ENCODE results near the gene C4orf50.

C4orf50 gene

DNA sequence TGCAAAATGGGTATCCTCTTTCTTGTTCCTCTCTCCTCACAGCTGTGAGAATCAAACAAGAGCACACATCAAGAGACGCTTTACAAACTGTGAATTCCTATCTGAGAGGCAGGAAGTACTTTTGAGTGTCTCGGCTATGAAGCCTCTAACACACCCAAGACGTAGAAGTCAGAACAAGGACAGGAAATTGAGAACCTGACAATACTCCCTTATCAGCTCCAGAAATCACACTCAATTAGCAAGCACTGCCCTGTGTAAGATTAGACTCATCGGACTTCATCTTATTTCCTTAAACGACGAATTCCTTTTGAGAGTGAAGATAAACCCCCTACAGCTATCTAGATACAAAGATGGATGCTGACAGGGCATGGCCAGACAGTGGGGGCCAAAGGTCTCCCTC, 74.7 kb downstream of the C4orf50 start:
- peaks cover 0 to 47% of the 10 kb centered on the region in 2 donors for H3K27me3 Mint-ChIP-seq
- ATAC-seq (replicated peaks) = no peak
- H3K27ac Mint-ChIP-seq = peak overlapping the region in 1 of 2 donors; percentile 90
- H3K4me1 Mint-ChIP-seq (ENCODE audit: low read depth in 2 of 2) = peaks cover 7 to 13% of the 10 kb centered on the region in 2 donors
- peak overlapping the region in 1 of 2 donors; percentile 38 for H3K4me3 Mint-ChIP-seq
- H3K9me3 Mint-ChIP-seq = peaks cover 0 to 8% of the 10 kb centered on the region in 2 donors
- DNase-seq = no peak
- no peaks in the 10 kb centered on the region for H3K36me3 Mint-ChIP-seq (ENCODE audit: insufficient read depth)

DNA sequence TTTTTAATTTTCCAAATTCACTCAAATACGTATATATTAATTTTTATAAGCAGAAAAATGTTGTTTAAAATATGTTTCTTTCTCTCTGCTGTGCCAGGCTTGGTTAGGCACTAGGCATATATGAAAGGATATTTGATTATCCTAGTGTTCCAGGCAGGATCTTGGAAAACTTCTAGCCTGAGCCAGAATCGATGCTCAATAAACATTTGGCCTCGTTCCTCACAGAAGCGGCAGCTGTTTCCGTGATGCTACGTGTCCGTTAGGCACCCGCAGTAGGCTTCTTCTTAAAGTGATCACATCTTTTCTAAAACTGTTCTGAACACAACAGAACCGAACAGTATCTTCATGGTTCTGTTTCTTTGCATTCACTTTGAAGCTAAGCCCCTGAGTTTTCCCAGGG, 75.3 kb downstream of the C4orf50 start:
- Mint-ChIP-seq H3K27me3 (peaks cover 0 to 43% of the 10 kb centered on the region in 2 donors), H3K9me3 (peaks cover 0 to 8% of the 10 kb centered on the region in 2 donors), H3K4me1 (ENCODE audit: low read depth in 2 of 2) (peaks cover 7 to 13% of the 10 kb centered on the region in 2 donors), H3K27ac (no peak overlapping the region), H3K4me3 (no peak overlapping the region), H3K36me3 (ENCODE audit: insufficient read depth) (no peaks in the 10 kb centered on the region)
- ATAC-seq (replicated peaks) (no peak), DNase-seq (no peak)

DNA sequence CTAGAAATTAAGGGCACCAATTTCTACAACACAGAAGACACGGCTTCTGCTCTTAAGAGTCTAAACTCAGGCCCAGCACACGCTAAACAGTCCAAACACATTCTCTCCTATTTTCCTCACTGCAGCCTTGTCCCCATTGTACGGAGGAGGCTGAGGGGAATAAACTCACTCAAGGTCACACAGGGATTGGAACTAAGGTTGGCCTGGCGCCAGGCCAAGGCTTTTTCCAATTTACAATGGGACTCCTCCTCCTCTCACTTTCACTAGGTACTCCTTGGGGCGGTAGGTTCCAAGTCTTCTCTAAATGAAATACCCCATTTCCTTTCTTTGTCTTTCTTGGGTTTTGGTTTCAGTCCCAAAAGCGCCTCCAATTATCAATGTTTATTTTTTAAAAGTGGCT, 76.6 kb downstream of the C4orf50 start:
- no peaks in the 10 kb centered on the region for H3K36me3 Mint-ChIP-seq (ENCODE audit: insufficient read depth)
- peaks cover 0 to 36% of the 10 kb centered on the region in 2 donors for H3K27me3 Mint-ChIP-seq
- DNase-seq (no peak), ATAC-seq (replicated peaks) (no peak)
- peaks cover 7 to 13% of the 10 kb centered on the region in 2 donors for H3K4me1 Mint-ChIP-seq (ENCODE audit: low read depth in 2 of 2)
- H3K9me3 Mint-ChIP-seq = peaks cover 0 to 8% of the 10 kb centered on the region in 2 donors
- H3K4me3 Mint-ChIP-seq = no peak overlapping the region
- no peak overlapping the region for H3K27ac Mint-ChIP-seq

DNA sequence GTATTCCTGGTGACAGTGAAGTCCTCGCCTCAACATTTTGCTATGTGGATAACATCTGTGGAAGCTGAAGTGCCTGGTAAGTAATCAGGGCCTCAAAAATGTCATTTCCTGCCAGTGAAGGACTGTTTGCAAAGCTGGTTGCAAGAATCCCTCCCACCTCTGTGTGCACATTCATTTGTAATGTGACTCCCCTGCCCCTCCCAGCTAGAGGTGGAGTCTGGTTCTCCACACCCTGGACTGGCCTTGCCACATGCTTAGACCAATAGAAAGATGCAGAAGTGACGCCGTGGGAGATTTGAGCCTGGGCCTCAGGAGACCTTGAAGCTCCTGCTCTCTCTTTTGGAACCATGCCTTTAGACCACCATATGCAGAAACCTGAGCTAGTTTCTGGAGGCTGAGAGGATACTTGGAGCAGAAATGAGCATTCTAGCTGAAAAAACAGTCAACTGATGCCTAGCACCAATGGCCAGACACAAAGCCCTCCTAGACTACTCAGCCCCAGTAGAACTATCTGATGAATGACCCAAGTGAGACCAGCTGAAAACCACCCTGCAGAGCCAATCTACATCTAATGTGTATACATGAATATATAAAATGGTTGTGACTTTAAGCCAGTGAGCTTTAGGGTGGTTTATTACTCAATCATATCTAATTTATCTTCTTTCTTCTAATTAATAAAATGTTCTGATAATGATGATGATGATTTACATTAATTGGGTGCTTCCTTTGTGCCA, 77.6 kb downstream of the C4orf50 start:
- ATAC-seq (replicated peaks) = no peak
- no peaks in the 10 kb centered on the region for H3K36me3 Mint-ChIP-seq (ENCODE audit: insufficient read depth)

DNA sequence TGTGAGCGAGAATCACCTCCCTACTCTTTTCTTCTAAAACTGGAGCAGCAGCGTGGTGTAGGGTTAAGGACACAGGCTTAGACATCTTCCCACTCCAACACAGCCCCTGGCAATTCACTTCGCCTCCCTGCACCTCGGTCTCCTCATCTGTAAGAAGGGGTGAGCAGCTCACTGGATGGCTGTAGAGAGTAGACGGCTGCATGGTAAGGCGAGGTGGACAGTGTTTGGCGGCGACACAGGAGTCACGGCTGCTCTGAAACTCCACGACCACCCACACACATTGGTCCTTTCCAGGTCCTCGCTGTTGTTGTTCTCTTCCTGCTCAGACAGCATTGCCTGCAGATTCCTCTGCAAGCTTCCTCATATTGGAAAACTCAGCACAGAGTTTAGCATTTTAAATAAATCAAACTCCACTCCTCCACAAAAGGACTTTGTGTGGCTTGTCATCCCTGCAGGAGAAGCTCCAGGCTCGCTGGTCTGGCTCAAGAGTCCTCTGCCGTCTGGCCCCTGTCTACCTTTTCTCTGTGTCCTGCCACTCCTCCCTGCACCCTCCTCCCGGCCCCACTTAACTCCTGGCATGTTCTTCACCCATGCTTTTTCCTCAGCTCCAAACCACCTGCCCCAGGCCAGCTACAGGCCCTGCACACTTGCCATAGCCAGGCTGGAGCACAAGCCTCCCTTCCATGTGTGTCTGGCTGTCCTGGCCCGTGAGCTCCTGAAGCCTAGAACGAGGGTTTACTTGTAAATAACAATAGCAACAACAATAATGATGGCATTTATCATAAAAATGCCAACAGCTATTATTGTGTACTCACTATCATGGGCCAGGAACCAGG, 84.0 kb downstream of the C4orf50 start:
- no peaks in the 10 kb centered on the region for H3K9me3 Mint-ChIP-seq
- H3K27ac Mint-ChIP-seq = peak overlapping the region in 1 of 2 donors; percentile 23

More for the DNA sequence above, 77.6 kb downstream of the C4orf50 start:
- H3K9me3 Mint-ChIP-seq = peaks cover 0 to 8% of the 10 kb centered on the region in 2 donors
- H3K27me3 Mint-ChIP-seq = peaks cover 0 to 29% of the 10 kb centered on the region in 2 donors
- no peak for DNase-seq
- peaks cover 7 to 13% of the 10 kb centered on the region in 2 donors for H3K4me1 Mint-ChIP-seq (ENCODE audit: low read depth in 2 of 2)
- H3K4me3 Mint-ChIP-seq = no peak overlapping the region
- no peak overlapping the region for H3K27ac Mint-ChIP-seq

DNA sequence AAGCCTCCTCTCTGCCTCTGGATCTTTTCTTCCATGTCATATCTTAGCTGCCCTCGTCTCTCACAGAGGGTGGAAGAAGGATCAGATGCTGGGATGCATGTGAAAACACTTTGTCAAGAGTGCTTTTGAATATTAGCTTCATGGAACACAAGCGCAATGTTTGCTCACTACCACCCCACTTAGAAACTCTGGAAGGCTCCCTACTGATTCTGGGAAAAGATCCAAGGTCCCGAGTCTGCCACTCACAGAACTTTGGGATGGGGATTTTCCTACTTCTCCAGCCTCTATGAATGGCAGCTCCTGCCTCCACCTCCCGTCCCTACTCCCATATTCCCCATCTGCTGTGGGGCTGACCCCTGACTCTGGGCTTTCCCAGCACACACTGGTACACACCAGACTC, 85.1 kb downstream of the C4orf50 start:
- no peak overlapping the region for H3K4me3 Mint-ChIP-seq
- no peak for ATAC-seq (replicated peaks)
- no peak overlapping the region for H3K27ac Mint-ChIP-seq
- H3K4me1 Mint-ChIP-seq (ENCODE audit: low read depth in 2 of 2) = no peaks in the 10 kb centered on the region
- H3K9me3 Mint-ChIP-seq = no peaks in the 10 kb centered on the region
- peaks cover 0 to 23% of the 10 kb centered on the region in 2 donors for H3K27me3 Mint-ChIP-seq
- no peak for DNase-seq
- H3K36me3 Mint-ChIP-seq (ENCODE audit: insufficient read depth) = no peaks in the 10 kb centered on the region

More for the DNA sequence above, 84.0 kb downstream of the C4orf50 start:
- Mint-ChIP-seq H3K27me3 (peaks cover 0 to 23% of the 10 kb centered on the region in 2 donors), H3K4me1 (ENCODE audit: low read depth in 2 of 2) (no peaks in the 10 kb centered on the region), H3K4me3 (no peak overlapping the region), H3K36me3 (ENCODE audit: insufficient read depth) (no peaks in the 10 kb centered on the region)
- no peak for ATAC-seq (replicated peaks)
- DNase-seq = no peak

DNA sequence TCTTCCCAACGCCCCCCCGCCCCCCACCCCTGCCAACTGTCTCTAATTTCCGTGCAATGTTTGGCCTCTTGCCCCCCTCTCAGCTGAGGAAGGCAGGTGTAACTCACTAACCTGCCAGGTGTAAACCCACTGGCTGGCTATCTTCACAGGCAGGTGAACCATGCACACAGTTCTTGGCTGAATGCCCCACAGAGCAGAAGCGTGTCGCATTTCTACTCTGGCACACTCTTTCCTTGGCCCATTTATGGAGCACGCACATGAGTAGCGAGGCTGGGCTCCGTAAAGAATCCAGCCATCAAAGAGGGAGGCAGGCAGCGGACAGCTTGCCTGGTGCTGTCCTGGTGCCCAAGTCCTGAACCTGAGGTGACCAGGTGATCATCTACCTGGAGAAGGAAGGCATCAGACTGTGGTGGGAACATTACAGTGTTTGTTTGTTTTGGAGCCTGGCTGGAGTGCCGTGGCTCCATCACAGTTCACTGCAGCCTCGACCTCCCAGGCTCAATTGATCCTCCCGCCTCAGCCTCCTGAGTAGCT, 86.1 kb downstream of the C4orf50 start:
- H3K4me1 Mint-ChIP-seq (ENCODE audit: low read depth in 2 of 2) = no peaks in the 10 kb centered on the region
- H3K27ac Mint-ChIP-seq = no peak overlapping the region
- no peak for DNase-seq
- no peak for ATAC-seq (replicated peaks)
- no peak overlapping the region for H3K4me3 Mint-ChIP-seq
- no peaks in the 10 kb centered on the region for H3K9me3 Mint-ChIP-seq
- H3K36me3 Mint-ChIP-seq (ENCODE audit: insufficient read depth) = no peaks in the 10 kb centered on the region
- H3K27me3 Mint-ChIP-seq = peaks cover 0 to 23% of the 10 kb centered on the region in 2 donors

DNA sequence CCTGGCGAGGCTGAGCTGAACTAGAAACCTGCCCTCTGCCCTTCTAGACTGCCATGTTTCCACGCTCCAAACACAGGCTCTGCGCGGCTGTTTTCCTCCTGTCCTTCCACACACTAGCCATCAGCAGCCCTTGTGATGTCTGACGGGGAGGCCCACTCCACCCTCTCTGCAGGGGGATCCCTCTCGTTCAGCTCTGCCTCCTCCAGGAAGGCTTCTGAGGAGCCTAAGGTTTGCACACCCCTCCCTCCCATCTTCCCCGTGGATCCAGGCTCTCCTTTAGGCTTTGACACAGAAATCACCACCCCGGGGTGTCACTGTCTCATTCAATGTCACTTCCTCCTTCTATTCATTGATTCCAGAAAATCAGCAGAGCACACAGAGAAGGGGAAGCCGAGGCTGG, 86.7 kb downstream of the C4orf50 start:
- Mint-ChIP-seq H3K27me3 (peaks cover 0 to 23% of the 10 kb centered on the region in 2 donors), H3K36me3 (ENCODE audit: insufficient read depth) (no peaks in the 10 kb centered on the region), H3K4me1 (ENCODE audit: low read depth in 2 of 2) (no peaks in the 10 kb centered on the region), H3K27ac (no peak overlapping the region), H3K9me3 (no peaks in the 10 kb centered on the region), H3K4me3 (no peak overlapping the region)
- ATAC-seq (replicated peaks) (no peak), DNase-seq (no peak)

DNA sequence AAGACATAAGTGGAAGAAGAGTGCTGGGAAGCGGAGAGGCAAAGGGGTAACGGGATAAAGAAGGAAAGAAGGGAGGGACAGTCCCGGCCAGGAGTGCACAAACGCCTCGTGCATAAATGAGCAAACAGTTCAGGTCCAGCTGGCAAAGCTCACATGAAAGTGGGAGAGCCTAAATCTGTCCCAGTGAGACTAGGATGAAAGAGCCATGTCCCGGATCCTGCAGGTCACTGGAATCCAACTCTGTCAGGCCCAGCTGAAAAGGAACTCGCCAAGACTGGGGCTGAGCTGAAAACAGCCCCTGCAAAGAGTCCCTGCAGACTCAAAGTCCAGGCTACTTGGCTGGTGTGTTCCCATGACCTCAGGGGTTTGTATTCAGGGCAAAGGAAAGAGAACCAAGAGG, 87.4 kb downstream of the C4orf50 start:
- ATAC-seq (replicated peaks) = no peak
- H3K4me1 Mint-ChIP-seq (ENCODE audit: low read depth in 2 of 2) = no peaks in the 10 kb centered on the region
- no peak overlapping the region for H3K4me3 Mint-ChIP-seq
- DNase-seq = no peak
- no peaks in the 10 kb centered on the region for H3K9me3 Mint-ChIP-seq
- H3K27ac Mint-ChIP-seq = no peak overlapping the region
- H3K36me3 Mint-ChIP-seq (ENCODE audit: insufficient read depth) = no peaks in the 10 kb centered on the region
- peaks cover 0 to 23% of the 10 kb centered on the region in 2 donors for H3K27me3 Mint-ChIP-seq

DNA sequence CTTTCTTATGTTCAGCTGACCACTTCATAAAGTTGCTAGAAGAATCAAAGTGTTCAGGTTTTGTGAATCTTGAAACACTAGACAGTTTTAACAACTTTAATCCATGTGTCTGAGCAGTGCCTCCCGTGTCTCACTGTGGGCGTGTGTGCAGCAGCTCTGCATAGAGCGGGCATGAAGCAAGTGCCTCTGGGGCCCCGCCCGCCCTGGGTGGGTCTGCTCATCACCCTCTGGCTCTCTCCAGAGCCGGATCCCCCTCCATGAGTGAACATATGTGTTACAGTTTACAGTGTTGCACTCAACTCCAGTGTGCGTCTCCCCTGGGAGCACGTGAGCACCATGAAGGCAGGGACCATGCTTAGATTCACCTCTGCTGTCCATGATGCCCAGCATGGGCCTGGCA, 87.8 kb downstream of the C4orf50 start:
- ATAC-seq (replicated peaks) (no peak), DNase-seq (no peak)
- Mint-ChIP-seq H3K27me3 (peaks cover 0 to 26% of the 10 kb centered on the region in 2 donors), H3K9me3 (no peaks in the 10 kb centered on the region), H3K4me1 (ENCODE audit: low read depth in 2 of 2) (no peaks in the 10 kb centered on the region), H3K27ac (no peak overlapping the region), H3K4me3 (no peak overlapping the region), H3K36me3 (ENCODE audit: insufficient read depth) (no peaks in the 10 kb centered on the region)

DNA sequence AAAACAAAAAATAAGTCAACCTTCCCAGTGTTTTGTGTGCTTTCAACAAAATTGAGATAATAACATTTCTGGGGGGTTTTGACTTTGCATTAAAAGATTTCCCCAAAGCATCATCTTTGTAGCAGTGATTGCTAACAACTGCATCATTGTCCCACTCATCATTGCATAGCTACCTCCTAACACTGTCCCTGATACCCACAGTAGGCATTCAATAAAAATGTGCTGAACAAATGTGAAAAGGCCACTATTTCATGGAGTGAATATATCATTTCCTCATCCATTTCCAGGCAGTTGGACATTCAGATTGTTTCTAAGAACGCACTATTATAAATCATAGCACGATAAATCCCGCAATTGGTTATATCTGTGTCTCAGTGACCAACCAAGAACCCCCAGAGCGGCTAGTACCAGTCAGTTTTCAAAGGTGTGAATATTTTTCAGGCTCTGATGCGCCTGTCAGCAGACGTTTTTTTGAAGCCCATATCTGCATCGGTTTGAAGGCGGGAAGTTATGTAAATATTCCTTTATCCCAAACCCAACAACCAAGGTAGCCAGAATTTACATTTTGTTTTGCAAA, 89.3 kb downstream of the C4orf50 start:
- no peaks in the 10 kb centered on the region for H3K9me3 Mint-ChIP-seq
- ATAC-seq (replicated peaks) (no peak), DNase-seq (no peak)
- H3K27ac Mint-ChIP-seq = no peak overlapping the region
- H3K27me3 Mint-ChIP-seq = peaks cover 0 to 28% of the 10 kb centered on the region in 2 donors
- H3K4me3 Mint-ChIP-seq = no peak overlapping the region
- no peaks in the 10 kb centered on the region for H3K36me3 Mint-ChIP-seq (ENCODE audit: insufficient read depth)
- H3K4me1 Mint-ChIP-seq (ENCODE audit: low read depth in 2 of 2) = no peaks in the 10 kb centered on the region

DNA sequence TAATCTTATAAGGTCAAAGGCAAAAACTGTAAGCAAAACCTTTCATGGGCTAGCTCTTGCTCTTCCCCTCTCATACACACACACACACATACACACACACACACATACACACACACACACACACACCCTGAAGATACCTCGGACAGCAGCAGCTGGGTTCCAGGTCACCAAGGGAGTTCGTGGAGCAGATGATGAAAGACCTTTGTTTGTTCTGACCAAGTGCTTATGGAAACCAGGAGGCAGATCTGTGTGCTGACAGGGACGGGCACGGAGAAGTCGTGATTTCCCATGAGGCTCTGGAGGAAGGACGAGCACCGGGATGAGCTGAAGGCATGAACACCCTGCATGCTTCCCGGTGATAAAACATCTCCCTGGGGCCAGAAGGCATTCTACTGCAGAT, 90.0 kb downstream of the C4orf50 start:
- no peak overlapping the region for H3K27ac Mint-ChIP-seq
- no peaks in the 10 kb centered on the region for H3K4me1 Mint-ChIP-seq (ENCODE audit: low read depth in 2 of 2)
- no peaks in the 10 kb centered on the region for H3K9me3 Mint-ChIP-seq
- DNase-seq = no peak
- no peaks in the 10 kb centered on the region for H3K36me3 Mint-ChIP-seq (ENCODE audit: insufficient read depth)
- no peak overlapping the region for H3K4me3 Mint-ChIP-seq
- no peak for ATAC-seq (replicated peaks)
- H3K27me3 Mint-ChIP-seq = peaks cover 0 to 28% of the 10 kb centered on the region in 2 donors

DNA sequence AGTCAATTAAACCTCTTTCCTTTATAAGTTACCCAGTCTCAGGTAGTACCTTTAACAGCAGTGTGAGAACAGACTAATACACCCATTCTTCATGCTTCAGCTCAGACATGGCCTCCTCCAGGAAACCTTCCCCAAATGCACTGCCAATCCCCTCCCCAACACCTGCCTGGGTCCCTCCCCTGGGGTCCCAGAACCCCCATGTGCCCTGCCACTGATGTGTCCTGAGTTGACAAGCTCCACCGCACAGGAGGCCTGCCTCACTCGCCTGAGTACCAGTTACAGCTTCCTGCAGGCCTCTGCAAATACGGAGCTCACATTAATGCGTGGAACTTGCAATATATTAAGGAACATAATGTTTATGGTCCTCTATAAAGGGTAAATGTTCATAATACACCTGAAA, 90.5 kb downstream of the C4orf50 start:
- no peak overlapping the region for H3K27ac Mint-ChIP-seq
- DNase-seq (no peak), ATAC-seq (replicated peaks) (no peak)
- no peaks in the 10 kb centered on the region for H3K36me3 Mint-ChIP-seq (ENCODE audit: insufficient read depth)
- no peaks in the 10 kb centered on the region for H3K4me1 Mint-ChIP-seq (ENCODE audit: low read depth in 2 of 2)
- no peaks in the 10 kb centered on the region for H3K9me3 Mint-ChIP-seq
- H3K4me3 Mint-ChIP-seq = no peak overlapping the region
- H3K27me3 Mint-ChIP-seq = peaks cover 0 to 29% of the 10 kb centered on the region in 2 donors
